WTC11 (cell line): Measurements from ENCODE around the gene CFAP251. TPM values are rescaled to one million over a fixed set of nuclear protein-coding genes. Genes with fewer than 3 reads are reported as not detected.

Source experiments
- ATAC-seq: fragments of 200-7000 bp; cut with Tn5 transposase; 2 replicates; pipeline ENCODE4 v1.10.0; 2021; ENCODE audit warnings: mild to moderate bottlenecking, moderate library complexity
- CTCF ChIA-PET: fragments of 300-600 bp; sonication (Branson Sonifier 250); formaldehyde crosslinking; loops from one replicate; lab custom pipeline; 2021; ENCODE audit warnings: antibody characterized with exemption; lab: Charles Lee
- POLR2A ChIA-PET: fragments of 350-600 bp; sonication (Branson Sonifier 250); formaldehyde crosslinking; loops from one replicate; lab custom pipeline; 2021; ENCODE audit warnings: antibody characterized with exemption; lab: Charles Lee
- DNase-seq: peaks from one replicate; pipeline ENCODE4 v3.0.0; 2021; ENCODE audit warnings: low spot score
- H3K27ac Mint-ChIP-seq: 2 replicates; pipeline ENCODE4 v1.8.0; 2021; ENCODE audit warnings: mixed read lengths
- H3K27me3 Mint-ChIP-seq: 2 replicates; pipeline ENCODE4 v1.8.0; 2021; ENCODE audit warnings: low read depth, mild to moderate bottlenecking, moderate library complexity, mixed read lengths
- H3K36me3 Mint-ChIP-seq: 2 replicates; pipeline ENCODE4 v1.8.0; 2021; ENCODE audit warnings: mixed read lengths
- H3K4me1 Mint-ChIP-seq: 2 replicates; pipeline ENCODE4 v1.8.0; 2022; ENCODE audit warnings: mixed read lengths
- H3K4me3 Mint-ChIP-seq: 2 replicates; pipeline ENCODE4 v1.8.0; 2021; ENCODE audit warnings: mild to moderate bottlenecking, moderate library complexity, mixed read lengths
- H3K9me3 Mint-ChIP-seq: 2 replicates; pipeline ENCODE4 v1.8.0; 2021; ENCODE audit warnings: mixed read lengths
- ATF1 ChIP-seq: sonication (generic); formaldehyde crosslinking; IDR thresholded peaks from 2 replicates; pipeline ENCODE4 v1.8.1; 2023; ENCODE audit warnings: mild to moderate bottlenecking, moderate library complexity, missing genetic modification reagents
- CBFB ChIP-seq: sonication (generic); formaldehyde crosslinking; IDR thresholded peaks from 2 replicates; pipeline ENCODE4 v1.8.1; 2022; ENCODE audit warnings: mild to moderate bottlenecking, low read depth, missing genetic modification reagents
- ESRRA ChIP-seq: sonication (generic); formaldehyde crosslinking; IDR thresholded peaks from 2 replicates; pipeline ENCODE4 v1.8.1; 2022; ENCODE audit warnings: mild to moderate bottlenecking, missing genetic modification reagents, borderline replicate concordance
- FOXJ3 ChIP-seq: sonication (generic); formaldehyde crosslinking; IDR thresholded peaks from 2 replicates; pipeline ENCODE4 v1.9.0; 2021; ENCODE audit warnings: missing genetic modification reagents, mild to moderate bottlenecking, borderline replicate concordance
- GTF2I ChIP-seq: fragments of 250-450 bp; sonication (Bioruptor Pico); conservative IDR thresholded peaks from 2 replicates; pipeline ENCODE4 v1.4.0; 2021; ENCODE audit warnings: mild to moderate bottlenecking
- NR3C1 ChIP-seq: sonication (generic); formaldehyde crosslinking; conservative IDR thresholded peaks from 2 replicates; pipeline ENCODE4 v1.8.1; 2023; ENCODE audit warnings: low read depth, mild to moderate bottlenecking, missing genetic modification reagents
- OVOL2 ChIP-seq: fragments of 250-450 bp; sonication (Bioruptor Pico); IDR thresholded peaks from 2 replicates; pipeline ENCODE4 v1.9.0; 2021; ENCODE audit warnings: mild to moderate bottlenecking, borderline replicate concordance
- SMAD4 ChIP-seq: sonication (generic); formaldehyde crosslinking; IDR thresholded peaks from 2 replicates; pipeline ENCODE4 v1.8.0; 2022; ENCODE audit warnings: mild to moderate bottlenecking, missing genetic modification reagents
- SP1 ChIP-seq: sonication (generic); formaldehyde crosslinking; conservative IDR thresholded peaks from 2 replicates; pipeline ENCODE4 v1.8.1; 2022; ENCODE audit warnings: missing genetic modification reagents
- TCF7 ChIP-seq: sonication (generic); formaldehyde crosslinking; IDR thresholded peaks from 2 replicates; pipeline ENCODE4 v1.8.0; 2022; ENCODE audit warnings: mild to moderate bottlenecking, low read depth, missing genetic modification reagents, moderate library complexity
- TEAD4 ChIP-seq: sonication (generic); formaldehyde crosslinking; IDR thresholded peaks from 2 replicates; pipeline ENCODE4 v1.8.0; 2022; ENCODE audit warnings: mild to moderate bottlenecking, missing genetic modification reagents
- TP53 ChIP-seq: sonication (generic); formaldehyde crosslinking; IDR thresholded peaks from 2 replicates; pipeline ENCODE4 v1.8.1; 2023; ENCODE audit warnings: mild to moderate bottlenecking, missing genetic modification reagents
- ZBTB21 ChIP-seq: sonication (generic); formaldehyde crosslinking; IDR thresholded peaks from 2 replicates; pipeline ENCODE4 v1.8.1; 2023; ENCODE audit warnings: mild to moderate bottlenecking, missing genetic modification reagents, borderline replicate concordance
- ZNF219 ChIP-seq: sonication (generic); formaldehyde crosslinking; IDR thresholded peaks from 2 replicates; pipeline ENCODE4 v1.8.0; 2023; ENCODE audit warnings: missing genetic modification reagents, mild to moderate bottlenecking, borderline replicate concordance
- ZNF423 ChIP-seq: fragments of 250-450 bp; sonication (Bioruptor Pico); IDR thresholded peaks from 2 replicates; pipeline ENCODE4 v2.1.2; 2022; ENCODE audit warnings: mild to moderate bottlenecking, moderate library complexity
- ZNF671 ChIP-seq: fragments of 250-450 bp; sonication (Bioruptor Pico); IDR thresholded peaks from 2 replicates; pipeline ENCODE4 v1.8.0; 2021; ENCODE audit warnings: mild to moderate bottlenecking
- total RNA-seq: library from RNA; stranded (reverse); gene quantifications from 3 replicates; pipeline ENCODE4 v1.2.3, GENCODE V29; 2021
- TF ChIP-seq, protein P1 (sequence below): sonication (generic); formaldehyde crosslinking; conservative IDR thresholded peaks from 2 replicates; pipeline ENCODE4 v1.8.1; 2023; ENCODE audit warnings: mild to moderate bottlenecking, low read depth, missing genetic modification reagents, moderate library complexity
- TF ChIP-seq, protein P2 (sequence below): fragments of 250-450 bp; sonication (Bioruptor Pico); IDR thresholded peaks from 2 replicates; pipeline ENCODE4 v1.9.0; 2021; ENCODE audit warnings: mild to moderate bottlenecking
- TF ChIP-seq, protein P3 (sequence below): fragments of 250-450 bp; sonication (Bioruptor Pico); IDR thresholded peaks from 2 replicates; pipeline ENCODE4 v2.1.2; 2022; ENCODE audit warnings: mild to moderate bottlenecking, moderate library complexity
- TF ChIP-seq, protein P4 (sequence below): sonication (generic); formaldehyde crosslinking; IDR thresholded peaks from 2 replicates; pipeline ENCODE4 v1.8.0; 2023; ENCODE audit warnings: missing genetic modification reagents, mild to moderate bottlenecking, borderline replicate concordance
- TF ChIP-seq, protein P5 (sequence below): fragments of 250-450 bp; sonication (Bioruptor Pico); IDR thresholded peaks from 2 replicates; pipeline ENCODE4 v1.8.0; 2021; ENCODE audit warnings: mild to moderate bottlenecking
- TF ChIP-seq, protein P6 (sequence below): sonication (generic); formaldehyde crosslinking; IDR thresholded peaks from 2 replicates; pipeline ENCODE4 v1.8.1; 2022; ENCODE audit warnings: mild to moderate bottlenecking, missing genetic modification reagents, moderate library complexity, borderline replicate concordance

The CFAP251 gene
- total RNA-seq, 1 experiment from 2014 or later = 3.1 TPM

DNA sequence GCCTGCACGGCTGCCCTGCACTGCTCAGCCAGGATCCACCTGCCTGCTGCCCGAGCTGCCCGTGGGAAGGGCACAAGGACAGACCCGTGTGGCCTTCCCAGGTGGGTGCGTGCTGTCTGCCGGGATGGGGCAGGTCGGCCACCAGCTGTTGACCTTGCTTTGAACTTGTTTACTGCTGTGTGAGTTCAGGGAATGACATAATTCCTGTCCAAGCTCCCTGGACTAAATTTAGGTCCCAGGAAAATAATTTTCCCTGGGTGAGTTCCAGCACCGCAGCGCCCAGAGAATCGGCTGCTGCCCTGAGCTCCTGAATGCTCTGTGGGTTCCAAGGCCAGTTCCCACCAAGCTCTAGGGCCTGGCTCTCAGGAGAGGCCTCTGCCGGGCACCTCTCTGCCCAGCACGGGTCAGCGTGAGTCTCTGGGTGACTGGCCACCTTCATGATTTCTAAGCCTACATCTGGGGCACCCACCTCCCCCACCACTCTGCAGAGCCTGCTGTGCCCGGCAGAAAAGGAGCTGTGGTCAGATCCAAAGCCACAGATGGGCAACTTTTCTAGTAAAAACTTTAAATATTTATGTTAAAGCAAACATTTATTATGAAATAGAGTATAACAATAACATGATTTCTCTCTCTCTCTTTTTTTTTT lies 133.0 kb downstream of the CFAP251 start:
- Mint-ChIP-seq H3K4me3 (no peak overlapping the region), H3K27me3 (no peaks in the 10 kb centered on the region)
- no peak for DNase-seq
- TF ChIP-seq FOXJ3 (CRISPR knock-in tag) (no peak), TP53 (CRISPR knock-in tag) (no peak), CBFB (CRISPR knock-in tag) (no peak), ZNF219 (CRISPR knock-in tag) (no peak), TEAD4 (CRISPR knock-in tag) (no peak), OVOL2 (CRISPR knock-in tag) (no peak), ZNF423 (CRISPR knock-in tag) (no peak), TCF7 (no peak), GTF2I (no peak)
- TF ChIP-seq, protein P1, sequence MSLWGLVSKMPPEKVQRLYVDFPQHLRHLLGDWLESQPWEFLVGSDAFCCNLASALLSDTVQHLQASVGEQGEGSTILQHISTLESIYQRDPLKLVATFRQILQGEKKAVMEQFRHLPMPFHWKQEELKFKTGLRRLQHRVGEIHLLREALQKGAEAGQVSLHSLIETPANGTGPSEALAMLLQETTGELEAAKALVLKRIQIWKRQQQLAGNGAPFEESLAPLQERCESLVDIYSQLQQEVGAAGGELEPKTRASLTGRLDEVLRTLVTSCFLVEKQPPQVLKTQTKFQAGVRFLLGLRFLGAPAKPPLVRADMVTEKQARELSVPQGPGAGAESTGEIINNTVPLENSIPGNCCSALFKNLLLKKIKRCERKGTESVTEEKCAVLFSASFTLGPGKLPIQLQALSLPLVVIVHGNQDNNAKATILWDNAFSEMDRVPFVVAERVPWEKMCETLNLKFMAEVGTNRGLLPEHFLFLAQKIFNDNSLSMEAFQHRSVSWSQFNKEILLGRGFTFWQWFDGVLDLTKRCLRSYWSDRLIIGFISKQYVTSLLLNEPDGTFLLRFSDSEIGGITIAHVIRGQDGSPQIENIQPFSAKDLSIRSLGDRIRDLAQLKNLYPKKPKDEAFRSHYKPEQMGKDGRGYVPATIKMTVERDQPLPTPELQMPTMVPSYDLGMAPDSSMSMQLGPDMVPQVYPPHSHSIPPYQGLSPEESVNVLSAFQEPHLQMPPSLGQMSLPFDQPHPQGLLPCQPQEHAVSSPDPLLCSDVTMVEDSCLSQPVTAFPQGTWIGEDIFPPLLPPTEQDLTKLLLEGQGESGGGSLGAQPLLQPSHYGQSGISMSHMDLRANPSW = no peak
- TF ChIP-seq, protein P2, sequence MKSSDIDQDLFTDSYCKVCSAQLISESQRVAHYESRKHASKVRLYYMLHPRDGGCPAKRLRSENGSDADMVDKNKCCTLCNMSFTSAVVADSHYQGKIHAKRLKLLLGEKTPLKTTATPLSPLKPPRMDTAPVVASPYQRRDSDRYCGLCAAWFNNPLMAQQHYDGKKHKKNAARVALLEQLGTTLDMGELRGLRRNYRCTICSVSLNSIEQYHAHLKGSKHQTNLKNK (CRISPR knock-in tag) = no peak
- TF ChIP-seq, protein P3, sequence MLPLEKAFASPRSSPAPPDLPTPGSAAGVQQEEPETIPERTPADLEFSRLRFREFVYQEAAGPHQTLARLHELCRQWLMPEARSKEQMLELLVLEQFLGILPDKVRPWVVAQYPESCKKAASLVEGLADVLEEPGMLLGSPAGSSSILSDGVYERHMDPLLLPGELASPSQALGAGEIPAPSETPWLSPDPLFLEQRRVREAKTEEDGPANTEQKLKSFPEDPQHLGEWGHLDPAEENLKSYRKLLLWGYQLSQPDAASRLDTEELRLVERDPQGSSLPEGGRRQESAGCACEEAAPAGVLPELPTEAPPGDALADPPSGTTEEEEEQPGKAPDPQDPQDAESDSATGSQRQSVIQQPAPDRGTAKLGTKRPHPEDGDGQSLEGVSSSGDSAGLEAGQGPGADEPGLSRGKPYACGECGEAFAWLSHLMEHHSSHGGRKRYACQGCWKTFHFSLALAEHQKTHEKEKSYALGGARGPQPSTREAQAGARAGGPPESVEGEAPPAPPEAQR (CRISPR knock-in tag) = no peak
- TF ChIP-seq, protein P4, sequence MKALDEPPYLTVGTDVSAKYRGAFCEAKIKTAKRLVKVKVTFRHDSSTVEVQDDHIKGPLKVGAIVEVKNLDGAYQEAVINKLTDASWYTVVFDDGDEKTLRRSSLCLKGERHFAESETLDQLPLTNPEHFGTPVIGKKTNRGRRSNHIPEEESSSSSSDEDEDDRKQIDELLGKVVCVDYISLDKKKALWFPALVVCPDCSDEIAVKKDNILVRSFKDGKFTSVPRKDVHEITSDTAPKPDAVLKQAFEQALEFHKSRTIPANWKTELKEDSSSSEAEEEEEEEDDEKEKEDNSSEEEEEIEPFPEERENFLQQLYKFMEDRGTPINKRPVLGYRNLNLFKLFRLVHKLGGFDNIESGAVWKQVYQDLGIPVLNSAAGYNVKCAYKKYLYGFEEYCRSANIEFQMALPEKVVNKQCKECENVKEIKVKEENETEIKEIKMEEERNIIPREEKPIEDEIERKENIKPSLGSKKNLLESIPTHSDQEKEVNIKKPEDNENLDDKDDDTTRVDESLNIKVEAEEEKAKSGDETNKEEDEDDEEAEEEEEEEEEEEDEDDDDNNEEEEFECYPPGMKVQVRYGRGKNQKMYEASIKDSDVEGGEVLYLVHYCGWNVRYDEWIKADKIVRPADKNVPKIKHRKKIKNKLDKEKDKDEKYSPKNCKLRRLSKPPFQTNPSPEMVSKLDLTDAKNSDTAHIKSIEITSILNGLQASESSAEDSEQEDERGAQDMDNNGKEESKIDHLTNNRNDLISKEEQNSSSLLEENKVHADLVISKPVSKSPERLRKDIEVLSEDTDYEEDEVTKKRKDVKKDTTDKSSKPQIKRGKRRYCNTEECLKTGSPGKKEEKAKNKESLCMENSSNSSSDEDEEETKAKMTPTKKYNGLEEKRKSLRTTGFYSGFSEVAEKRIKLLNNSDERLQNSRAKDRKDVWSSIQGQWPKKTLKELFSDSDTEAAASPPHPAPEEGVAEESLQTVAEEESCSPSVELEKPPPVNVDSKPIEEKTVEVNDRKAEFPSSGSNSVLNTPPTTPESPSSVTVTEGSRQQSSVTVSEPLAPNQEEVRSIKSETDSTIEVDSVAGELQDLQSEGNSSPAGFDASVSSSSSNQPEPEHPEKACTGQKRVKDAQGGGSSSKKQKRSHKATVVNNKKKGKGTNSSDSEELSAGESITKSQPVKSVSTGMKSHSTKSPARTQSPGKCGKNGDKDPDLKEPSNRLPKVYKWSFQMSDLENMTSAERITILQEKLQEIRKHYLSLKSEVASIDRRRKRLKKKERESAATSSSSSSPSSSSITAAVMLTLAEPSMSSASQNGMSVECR = no peak
- TF ChIP-seq, protein P5, sequence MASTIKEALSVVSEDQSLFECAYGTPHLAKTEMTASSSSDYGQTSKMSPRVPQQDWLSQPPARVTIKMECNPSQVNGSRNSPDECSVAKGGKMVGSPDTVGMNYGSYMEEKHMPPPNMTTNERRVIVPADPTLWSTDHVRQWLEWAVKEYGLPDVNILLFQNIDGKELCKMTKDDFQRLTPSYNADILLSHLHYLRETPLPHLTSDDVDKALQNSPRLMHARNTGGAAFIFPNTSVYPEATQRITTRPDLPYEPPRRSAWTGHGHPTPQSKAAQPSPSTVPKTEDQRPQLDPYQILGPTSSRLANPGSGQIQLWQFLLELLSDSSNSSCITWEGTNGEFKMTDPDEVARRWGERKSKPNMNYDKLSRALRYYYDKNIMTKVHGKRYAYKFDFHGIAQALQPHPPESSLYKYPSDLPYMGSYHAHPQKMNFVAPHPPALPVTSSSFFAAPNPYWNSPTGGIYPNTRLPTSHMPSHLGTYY = no peak
- TF ChIP-seq, all 79 proteins: peak for 0
- Mint-ChIP-seq H3K36me3 (peaks cover 7% of the 10 kb centered on the region), H3K9me3 (no peaks in the 10 kb centered on the region), H3K27ac (no peak overlapping the region), H3K4me1 (peaks cover 4% of the 10 kb centered on the region; the same call in 1 of the 2 replicates)
- ChIA-PET CTCF (interaction anchor here (0.9 to 1.9 kb wide), 5 partner anchors 20 to 133 kb away, joined by 3 to 11 read pairs (median 5); partner anchors contain the start of gene CFAP251), POLR2A (no interaction called here)
- no peak for ATAC-seq

DNA sequence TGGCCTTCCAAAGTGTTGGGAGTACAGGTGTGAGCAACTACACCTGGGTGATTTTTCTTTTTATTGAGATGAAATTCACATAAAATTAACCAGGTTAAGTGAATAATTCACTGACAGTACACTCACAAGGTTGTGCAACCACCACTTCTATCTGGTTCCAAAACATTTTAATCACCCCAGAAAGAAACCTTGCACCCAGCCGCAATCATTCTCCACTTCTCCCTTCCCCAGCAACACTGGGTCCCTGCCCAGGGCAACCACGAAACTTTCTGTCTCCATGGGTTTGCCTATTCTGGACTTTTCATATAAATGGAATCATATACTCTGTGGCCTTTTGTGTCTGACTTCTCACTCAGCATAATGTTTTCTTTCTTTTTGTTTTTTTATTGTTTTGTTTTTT lies 133.9 kb downstream of the CFAP251 start:
- ChIA-PET CTCF (interaction anchor here (1.1 to 1.9 kb wide), 3 partner anchors 21 to 134 kb away, joined by 3 to 5 read pairs (median 5); partner anchors contain the start of gene CFAP251), POLR2A (no interaction called here)
- no peak for TF ChIP-seq NR3C1 (CRISPR knock-in tag)
- TF ChIP-seq SMAD4 = no peak
- TF ChIP-seq, protein P5 = no peak
- no peak for TF ChIP-seq ATF1
- TF ChIP-seq ZNF671 (CRISPR knock-in tag) = no peak
- TF ChIP-seq OVOL2 (CRISPR knock-in tag) = no peak
- TF ChIP-seq ZBTB21 (CRISPR knock-in tag) = no peak
- TF ChIP-seq ESRRA (CRISPR knock-in tag) = no peak
- TF ChIP-seq, protein P6, sequence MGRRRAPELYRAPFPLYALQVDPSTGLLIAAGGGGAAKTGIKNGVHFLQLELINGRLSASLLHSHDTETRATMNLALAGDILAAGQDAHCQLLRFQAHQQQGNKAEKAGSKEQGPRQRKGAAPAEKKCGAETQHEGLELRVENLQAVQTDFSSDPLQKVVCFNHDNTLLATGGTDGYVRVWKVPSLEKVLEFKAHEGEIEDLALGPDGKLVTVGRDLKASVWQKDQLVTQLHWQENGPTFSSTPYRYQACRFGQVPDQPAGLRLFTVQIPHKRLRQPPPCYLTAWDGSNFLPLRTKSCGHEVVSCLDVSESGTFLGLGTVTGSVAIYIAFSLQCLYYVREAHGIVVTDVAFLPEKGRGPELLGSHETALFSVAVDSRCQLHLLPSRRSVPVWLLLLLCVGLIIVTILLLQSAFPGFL (CRISPR knock-in tag) = no peak
- TF ChIP-seq SP1 (CRISPR knock-in tag) = no peak
- DNase-seq = no peak
- H3K4me1 Mint-ChIP-seq = peaks cover 4% of the 10 kb centered on the region; the same call in 1 of the 2 replicates
- ATAC-seq = no peak
- H3K4me3 Mint-ChIP-seq = no peak overlapping the region
- no peaks in the 10 kb centered on the region for H3K9me3 Mint-ChIP-seq
- H3K36me3 Mint-ChIP-seq = peaks cover 13% of the 10 kb centered on the region
- H3K27me3 Mint-ChIP-seq = no peaks in the 10 kb centered on the region
- H3K27ac Mint-ChIP-seq = peak overlapping the region; percentile 13; the same call in 1 of the 2 replicates
